ENCODE data around the gene BEND2. TPM values are rescaled to one million over a fixed set of nuclear protein-coding genes. Genes with fewer than 3 reads are reported as not detected.

The BEND2 gene
- polyA plus RNA-seq, 1 of the 3 experiments (the other 2 are of a cell fraction): not detected

DNA sequence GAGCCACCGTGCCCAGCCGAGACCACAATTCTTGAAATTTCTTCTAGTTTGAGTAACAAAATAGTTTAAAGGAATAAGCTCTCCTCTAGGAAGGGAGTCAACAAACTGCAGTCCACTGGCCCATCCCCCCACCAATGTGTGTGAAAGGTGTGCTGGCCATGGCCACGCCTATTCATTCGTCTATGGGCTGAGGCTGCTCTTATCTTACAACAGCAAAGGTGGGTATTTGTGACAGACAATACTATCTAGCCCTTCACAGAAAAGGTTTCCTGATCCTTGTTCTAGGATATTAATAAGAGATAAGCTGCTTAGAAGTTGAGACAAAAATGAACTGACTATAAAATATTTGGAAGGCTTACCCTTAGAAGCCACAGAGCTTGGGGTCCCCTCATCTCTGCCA lies 41.2 kb downstream of the BEND2 start:
- H3K27ac ChIP-seq (ENCODE audit: low read depth in 2 of 2, low read length in 1 of 2): no peak overlapping the region
- WGBS (ENCODE audit: low lambda C conversion rate): 25% methylated on average over 4 of the region's 4 CpGs
- no peaks in the 10 kb centered on the region for H3K9me3 ChIP-seq
- H3K4me2 ChIP-seq: no peak overlapping the region
- no peaks in the 10 kb centered on the region for H3K9me2 ChIP-seq
- no peak overlapping the region for H3K4me3 ChIP-seq (ENCODE audit: low read depth in 2 of 2, low read length in 1 of 2)
- no peaks in the 10 kb centered on the region for H3K79me2 ChIP-seq (ENCODE audit: insufficient read depth)
- no peaks in the 10 kb centered on the region for H3K27me3 ChIP-seq (ENCODE audit: insufficient read depth)
- no peak overlapping the region for H2AFZ ChIP-seq (ENCODE audit: low read depth)
- no peaks in the 10 kb centered on the region for H3K4me1 ChIP-seq (ENCODE audit: control insufficient read depth in 1 of 2, insufficient read depth in 2 of 2, low read depth in 1 of 2, low read length in 1 of 2)
- no peaks in the 10 kb centered on the region for H4K20me1 ChIP-seq (ENCODE audit: insufficient read depth)
- H3K36me3 ChIP-seq (replicated peaks in 1 of 2; ENCODE audit: control insufficient read depth in 1 of 2, insufficient read depth in 2 of 2, low read length in 1 of 2): no peaks in the 10 kb centered on the region
- TF ChIP-seq, protein P1, sequence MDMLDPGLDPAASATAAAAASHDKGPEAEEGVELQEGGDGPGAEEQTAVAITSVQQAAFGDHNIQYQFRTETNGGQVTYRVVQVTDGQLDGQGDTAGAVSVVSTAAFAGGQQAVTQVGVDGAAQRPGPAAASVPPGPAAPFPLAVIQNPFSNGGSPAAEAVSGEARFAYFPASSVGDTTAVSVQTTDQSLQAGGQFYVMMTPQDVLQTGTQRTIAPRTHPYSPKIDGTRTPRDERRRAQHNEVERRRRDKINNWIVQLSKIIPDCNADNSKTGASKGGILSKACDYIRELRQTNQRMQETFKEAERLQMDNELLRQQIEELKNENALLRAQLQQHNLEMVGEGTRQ (IDR thresholded peaks at IDR 0.05; ENCODE audit: borderline replicate concordance, low read depth, low read length): no peak
- no peak for TF ChIP-seq RCOR1 (IDR thresholded peaks at IDR 0.05; ENCODE audit: low read length)
- TF ChIP-seq SIN3A (IDR thresholded peaks at IDR 0.05; ENCODE audit: borderline replicate concordance, low read depth, low read length): no peak
- TF ChIP-seq, protein P2, sequence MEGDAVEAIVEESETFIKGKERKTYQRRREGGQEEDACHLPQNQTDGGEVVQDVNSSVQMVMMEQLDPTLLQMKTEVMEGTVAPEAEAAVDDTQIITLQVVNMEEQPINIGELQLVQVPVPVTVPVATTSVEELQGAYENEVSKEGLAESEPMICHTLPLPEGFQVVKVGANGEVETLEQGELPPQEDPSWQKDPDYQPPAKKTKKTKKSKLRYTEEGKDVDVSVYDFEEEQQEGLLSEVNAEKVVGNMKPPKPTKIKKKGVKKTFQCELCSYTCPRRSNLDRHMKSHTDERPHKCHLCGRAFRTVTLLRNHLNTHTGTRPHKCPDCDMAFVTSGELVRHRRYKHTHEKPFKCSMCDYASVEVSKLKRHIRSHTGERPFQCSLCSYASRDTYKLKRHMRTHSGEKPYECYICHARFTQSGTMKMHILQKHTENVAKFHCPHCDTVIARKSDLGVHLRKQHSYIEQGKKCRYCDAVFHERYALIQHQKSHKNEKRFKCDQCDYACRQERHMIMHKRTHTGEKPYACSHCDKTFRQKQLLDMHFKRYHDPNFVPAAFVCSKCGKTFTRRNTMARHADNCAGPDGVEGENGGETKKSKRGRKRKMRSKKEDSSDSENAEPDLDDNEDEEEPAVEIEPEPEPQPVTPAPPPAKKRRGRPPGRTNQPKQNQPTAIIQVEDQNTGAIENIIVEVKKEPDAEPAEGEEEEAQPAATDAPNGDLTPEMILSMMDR (IDR thresholded peaks at IDR 0.05): no peak
- no peak for TF ChIP-seq FOXM1 (IDR thresholded peaks at IDR 0.05; ENCODE audit: low read depth)
- TF ChIP-seq RAD21 (IDR thresholded peaks at IDR 0.05; ENCODE audit: low read length): no peak
- no peak for TF ChIP-seq POLR2AphosphoS5 (IDR thresholded peaks at IDR 0.05; ENCODE audit: low read depth, low read length)
- H3F3A ChIP-seq (replicated peaks; ENCODE audit: insufficient read depth): no peaks in the 10 kb centered on the region
- no peak overlapping the region for H3K9ac ChIP-seq
- ChIA-PET POLR2A (no interaction called here), CTCF (interaction anchor here (0.8 kb wide), 1 partner anchor 391 kb away, joined by 3 read pairs; no protein-coding TSS in a partner anchor)
- no peak for DNase-seq

DNA sequence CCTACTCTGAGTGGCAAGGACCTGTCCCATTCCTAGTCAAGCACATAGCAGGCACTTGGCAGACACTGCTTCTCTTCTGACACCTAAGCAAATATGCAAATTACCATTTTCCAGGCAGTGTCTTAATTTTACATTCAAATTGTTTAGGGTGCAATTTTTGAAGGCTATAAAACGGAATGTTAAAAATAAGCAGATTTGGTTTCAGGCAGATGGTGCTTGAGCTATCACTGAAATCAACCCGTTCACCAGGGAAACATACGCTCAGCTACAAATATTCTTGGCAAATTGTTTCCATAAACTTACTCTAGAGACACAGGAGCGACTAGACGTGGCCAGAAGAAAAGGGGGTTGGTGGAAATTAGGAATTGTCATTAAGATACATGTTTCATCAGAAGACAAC lies 45.7 kb downstream of the BEND2 start:
- DNase-seq: no peak
- CTCF ChIA-PET: interaction anchor here (1.1 kb wide), 1 partner anchor 363 kb away, joined by 3 read pairs; no protein-coding TSS in a partner anchor

More for the DNA sequence above, 45.7 kb downstream of the BEND2 start:
- Histone ChIP-seq H3K9me2 (no peaks in the 10 kb centered on the region), H2AFZ (ENCODE audit: low read depth) (no peak overlapping the region), H4K20me1 (ENCODE audit: insufficient read depth) (no peaks in the 10 kb centered on the region), H3K36me3 (replicated peaks in 1 of 2; ENCODE audit: control insufficient read depth in 1 of 2, insufficient read depth in 2 of 2, low read length in 1 of 2) (no peaks in the 10 kb centered on the region), H3K9me3 (no peaks in the 10 kb centered on the region), H3F3A (replicated peaks; ENCODE audit: insufficient read depth) (no peaks in the 10 kb centered on the region), H3K4me2 (no peak overlapping the region), H3K9ac (no peak overlapping the region), H3K27me3 (ENCODE audit: insufficient read depth) (no peaks in the 10 kb centered on the region; the same call in 1 of the 2 replicates), H3K27ac (ENCODE audit: low read depth in 2 of 2, low read length in 1 of 2) (no peak overlapping the region), H3K4me1 (ENCODE audit: control insufficient read depth in 1 of 2, insufficient read depth in 2 of 2, low read depth in 1 of 2, low read length in 1 of 2) (no peaks in the 10 kb centered on the region), H3K4me3 (ENCODE audit: low read depth in 2 of 2, low read length in 1 of 2) (no peak overlapping the region), H3K79me2 (ENCODE audit: insufficient read depth) (no peaks in the 10 kb centered on the region)
- 22% methylated on average over 5 of the region's 5 CpGs for WGBS (ENCODE audit: low lambda C conversion rate)
- POLR2A ChIA-PET: no interaction called here
- TF ChIP-seq, protein P3, sequence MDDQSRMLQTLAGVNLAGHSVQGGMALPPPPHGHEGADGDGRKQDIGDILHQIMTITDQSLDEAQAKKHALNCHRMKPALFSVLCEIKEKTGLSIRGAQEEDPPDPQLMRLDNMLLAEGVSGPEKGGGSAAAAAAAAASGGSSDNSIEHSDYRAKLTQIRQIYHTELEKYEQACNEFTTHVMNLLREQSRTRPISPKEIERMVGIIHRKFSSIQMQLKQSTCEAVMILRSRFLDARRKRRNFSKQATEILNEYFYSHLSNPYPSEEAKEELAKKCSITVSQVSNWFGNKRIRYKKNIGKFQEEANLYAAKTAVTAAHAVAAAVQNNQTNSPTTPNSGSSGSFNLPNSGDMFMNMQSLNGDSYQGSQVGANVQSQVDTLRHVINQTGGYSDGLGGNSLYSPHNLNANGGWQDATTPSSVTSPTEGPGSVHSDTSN (IDR thresholded peaks at IDR 0.05): no peak
- no peak for TF ChIP-seq FOSL2 (IDR thresholded peaks at IDR 0.05; ENCODE audit: borderline replicate concordance, low read depth)
- TF ChIP-seq, protein P4, sequence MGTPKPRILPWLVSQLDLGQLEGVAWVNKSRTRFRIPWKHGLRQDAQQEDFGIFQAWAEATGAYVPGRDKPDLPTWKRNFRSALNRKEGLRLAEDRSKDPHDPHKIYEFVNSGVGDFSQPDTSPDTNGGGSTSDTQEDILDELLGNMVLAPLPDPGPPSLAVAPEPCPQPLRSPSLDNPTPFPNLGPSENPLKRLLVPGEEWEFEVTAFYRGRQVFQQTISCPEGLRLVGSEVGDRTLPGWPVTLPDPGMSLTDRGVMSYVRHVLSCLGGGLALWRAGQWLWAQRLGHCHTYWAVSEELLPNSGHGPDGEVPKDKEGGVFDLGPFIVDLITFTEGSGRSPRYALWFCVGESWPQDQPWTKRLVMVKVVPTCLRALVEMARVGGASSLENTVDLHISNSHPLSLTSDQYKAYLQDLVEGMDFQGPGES (IDR thresholded peaks at IDR 0.05; ENCODE audit: low read depth, low read length): no peak
- TF ChIP-seq, protein P1 (IDR thresholded peaks at IDR 0.05; ENCODE audit: borderline replicate concordance, low read depth, low read length): no peak

All from SK-N-SH (cell line).